HG03139 (cell line): ENCODE results near the gene CARMIL1.

Experiments
- ATAC-seq: cut with Tn5 transposase; IDR thresholded peaks from one replicate; pipeline ENCODE4 v1.9.1; 2021; ENCODE audit not compliant: unreplicated experiment

CARMIL1 gene

GRCh38 chr6:25332655-25333071 lies 53.5 kb downstream of the CARMIL1 start:
- ATAC-seq, result no peak

GRCh38 chr6:25333471-25333870 lies 54.3 kb downstream of the CARMIL1 start:
- ATAC-seq, result no peak

- ATAC-seq, result no peak
Observed at GRCh38 chr6:25334793-25335192, 55.6 kb downstream of the CARMIL1 start.

- no peak for ATAC-seq
Observed at GRCh38 chr6:25336996-25337395, 57.8 kb downstream of the CARMIL1 start.

- ATAC-seq, result no peak
Observed at GRCh38 chr6:25337431-25337830, 58.3 kb downstream of the CARMIL1 start.

GRCh38 chr6:25340431-25341202 lies 61.4 kb downstream of the CARMIL1 start:
- ATAC-seq, result no peak

GRCh38 chr6:25341203-25341552 lies 62.0 kb downstream of the CARMIL1 start:
- ATAC-seq, result no peak

GRCh38 chr6:25341923-25342619 lies 62.9 kb downstream of the CARMIL1 start:
- ATAC-seq, result no peak

GRCh38 chr6:25342802-25343201 lies 63.6 kb downstream of the CARMIL1 start:
- no peak for ATAC-seq

- ATAC-seq, result no peak
Observed at GRCh38 chr6:25343984-25344383, 64.8 kb downstream of the CARMIL1 start.

GRCh38 chr6:25344827-25345226 lies 65.7 kb downstream of the CARMIL1 start:
- no peak for ATAC-seq

- ATAC-seq, result no peak
Observed at GRCh38 chr6:25346064-25346463, 66.9 kb downstream of the CARMIL1 start.

GRCh38 chr6:25350573-25350972 lies 71.4 kb downstream of the CARMIL1 start:
- ATAC-seq, result no peak

- ATAC-seq, result no peak
Observed at GRCh38 chr6:25351485-25351884, 72.3 kb downstream of the CARMIL1 start.

- no peak for ATAC-seq
Observed at GRCh38 chr6:25352285-25352684, 73.1 kb downstream of the CARMIL1 start.

GRCh38 chr6:25354078-25354932 lies 75.1 kb downstream of the CARMIL1 start:
- no peak for ATAC-seq

- no peak for ATAC-seq
Observed at GRCh38 chr6:25359191-25359861, 80.2 kb downstream of the CARMIL1 start.

GRCh38 chr6:25359891-25360290 lies 80.7 kb downstream of the CARMIL1 start:
- ATAC-seq, result no peak

GRCh38 chr6:25360621-25361020 lies 81.4 kb downstream of the CARMIL1 start:
- no peak for ATAC-seq

- ATAC-seq, result no peak
Observed at GRCh38 chr6:25363427-25363826, 84.3 kb downstream of the CARMIL1 start.

- no peak for ATAC-seq
Observed at GRCh38 chr6:25365154-25365553, 86.0 kb downstream of the CARMIL1 start.
